SU-DHL-6 (cell line): Measurements from ENCODE around the gene MAPT.

ENCODE experiments used
- EZH2phosphoT487 ChIP-seq: fragments of 200-600 bp; sonication (generic), shearing (Covaris generic); conservative IDR thresholded peaks from 2 replicates; pipeline ENCODE4 v1.6.1; 2018; ENCODE audit warnings: mild to moderate bottlenecking, antibody characterized with exemption, low read length, moderate library complexity, mixed read lengths
- TF ChIP-seq, protein P1 (sequence below): fragments of 200-600 bp; sonication (generic); IDR thresholded peaks from one replicate; pipeline ENCODE4 v1.5.1; 2017; ENCODE audit warnings: antibody characterized with exemption, mild to moderate bottlenecking, low read length, moderate library complexity; ENCODE audit not compliant: insufficient read depth, poor library complexity, severe bottlenecking

DNA sequence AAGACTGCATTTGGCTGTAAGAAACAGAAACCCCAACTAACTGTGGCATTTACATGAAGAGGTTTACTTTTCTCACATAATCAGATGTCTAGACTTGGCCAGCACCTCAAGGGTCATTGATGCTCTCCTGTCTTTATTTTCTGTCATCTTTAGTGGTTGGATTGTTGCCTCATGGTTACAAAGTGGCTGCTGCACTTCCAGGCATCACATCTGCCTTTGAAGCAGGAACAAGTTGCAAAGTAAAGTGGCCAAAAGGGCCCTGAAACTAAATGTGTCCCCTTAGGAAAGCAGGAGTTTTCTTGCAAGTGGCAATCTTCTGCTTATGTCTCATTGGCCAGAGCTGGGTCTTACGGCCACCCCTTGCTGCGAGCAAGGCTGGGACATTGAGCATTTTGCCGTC is 78.2 kb downstream of the MAPT start:
- TF ChIP-seq, protein P1, sequence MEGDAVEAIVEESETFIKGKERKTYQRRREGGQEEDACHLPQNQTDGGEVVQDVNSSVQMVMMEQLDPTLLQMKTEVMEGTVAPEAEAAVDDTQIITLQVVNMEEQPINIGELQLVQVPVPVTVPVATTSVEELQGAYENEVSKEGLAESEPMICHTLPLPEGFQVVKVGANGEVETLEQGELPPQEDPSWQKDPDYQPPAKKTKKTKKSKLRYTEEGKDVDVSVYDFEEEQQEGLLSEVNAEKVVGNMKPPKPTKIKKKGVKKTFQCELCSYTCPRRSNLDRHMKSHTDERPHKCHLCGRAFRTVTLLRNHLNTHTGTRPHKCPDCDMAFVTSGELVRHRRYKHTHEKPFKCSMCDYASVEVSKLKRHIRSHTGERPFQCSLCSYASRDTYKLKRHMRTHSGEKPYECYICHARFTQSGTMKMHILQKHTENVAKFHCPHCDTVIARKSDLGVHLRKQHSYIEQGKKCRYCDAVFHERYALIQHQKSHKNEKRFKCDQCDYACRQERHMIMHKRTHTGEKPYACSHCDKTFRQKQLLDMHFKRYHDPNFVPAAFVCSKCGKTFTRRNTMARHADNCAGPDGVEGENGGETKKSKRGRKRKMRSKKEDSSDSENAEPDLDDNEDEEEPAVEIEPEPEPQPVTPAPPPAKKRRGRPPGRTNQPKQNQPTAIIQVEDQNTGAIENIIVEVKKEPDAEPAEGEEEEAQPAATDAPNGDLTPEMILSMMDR = no peak
- TF ChIP-seq EZH2phosphoT487 = no peak
